Hindlimb muscle (tissue), 1 donor: Measurements from ENCODE around the gene CELF2. TPM values are rescaled to one million over a fixed set of nuclear protein-coding genes. Genes with fewer than 3 reads are reported as not detected.
A peak's percentile ranks its signal among the peaks of the same experiment; 100 is the strongest.

Experiments
- DNase-seq: peaks from one replicate; pipeline ENCODE4 v3.0.0-alpha.2; 2013
- polyA plus RNA-seq: library from polyadenylated mRNA; unstranded; fragments of 120-200 nt; gene quantifications from one replicate; pipeline ENCODE4 v1.2.1, GENCODE V29; 2013; ENCODE audit not compliant: insufficient read length

CELF2 gene
- polyA plus RNA-seq, 1 donor = 90.1 TPM

- no peak for DNase-seq
Observed at GRCh38 chr10:11158080-11158479, 140.4 kb downstream of the CELF2 start.

- DNase-seq = no peak
Observed at GRCh38 chr10:11159543-11160215, 142.0 kb downstream of the CELF2 start.

GRCh38 chr10:11161096-11161495 lies 143.4 kb downstream of the CELF2 start:
- no peak for DNase-seq

- DNase-seq = no peak
Observed at GRCh38 chr10:11161910-11162309, 144.2 kb downstream of the CELF2 start.

- DNase-seq = no peak
Observed at GRCh38 chr10:11162828-11163599, 145.3 kb downstream of the CELF2 start.

- peak; percentile 58 for DNase-seq
Observed at GRCh38 chr10:11163780-11164550, 146.3 kb downstream of the CELF2 start.

GRCh38 chr10:11164551-11164802 lies 146.8 kb downstream of the CELF2 start:
- no peak for DNase-seq

GRCh38 chr10:11164803-11165590 lies 147.3 kb downstream of the CELF2 start:
- DNase-seq = peak; percentile 80

GRCh38 chr10:11165591-11166543 lies 148.2 kb downstream of the CELF2 start:
- DNase-seq = no peak

GRCh38 chr10:11166550-11166949 lies 148.9 kb downstream of the CELF2 start:
- no peak for DNase-seq

- no peak for DNase-seq
Observed at GRCh38 chr10:11167233-11167966, 149.7 kb downstream of the CELF2 start.

- DNase-seq = no peak
Observed at GRCh38 chr10:11168423-11169090, 150.9 kb downstream of the CELF2 start.

- no peak for DNase-seq
Observed at GRCh38 chr10:11169976-11170375, 152.3 kb downstream of the CELF2 start.

- no peak for DNase-seq
Observed at GRCh38 chr10:11170574-11170973, 152.9 kb downstream of the CELF2 start.

GRCh38 chr10:11170993-11171851 lies 153.6 kb downstream of the CELF2 start:
- no peak for DNase-seq

- DNase-seq = no peak
Observed at GRCh38 chr10:11173042-11173441, 155.4 kb downstream of the CELF2 start.

- no peak for DNase-seq
Observed at GRCh38 chr10:11175823-11176243, 158.2 kb downstream of the CELF2 start.

GRCh38 chr10:11176746-11177145 lies 159.1 kb downstream of the CELF2 start:
- no peak for DNase-seq

GRCh38 chr10:11177381-11177780 lies 159.7 kb downstream of the CELF2 start:
- no peak for DNase-seq
